ENCODE data around the gene AGAP1. TPM values are rescaled to one million over a fixed set of nuclear protein-coding genes. Genes with fewer than 3 reads are reported as not detected.

The AGAP1 gene
- 18.1 and 18.3 TPM in 2 replicates for total RNA-seq (2014; rRNA removed; shearing (Covaris generic))
- polyA plus RNA-seq (2014; cell fraction: nucleus; rRNA removed): 5.6 and 7.7 TPM in 2 replicates

DNA sequence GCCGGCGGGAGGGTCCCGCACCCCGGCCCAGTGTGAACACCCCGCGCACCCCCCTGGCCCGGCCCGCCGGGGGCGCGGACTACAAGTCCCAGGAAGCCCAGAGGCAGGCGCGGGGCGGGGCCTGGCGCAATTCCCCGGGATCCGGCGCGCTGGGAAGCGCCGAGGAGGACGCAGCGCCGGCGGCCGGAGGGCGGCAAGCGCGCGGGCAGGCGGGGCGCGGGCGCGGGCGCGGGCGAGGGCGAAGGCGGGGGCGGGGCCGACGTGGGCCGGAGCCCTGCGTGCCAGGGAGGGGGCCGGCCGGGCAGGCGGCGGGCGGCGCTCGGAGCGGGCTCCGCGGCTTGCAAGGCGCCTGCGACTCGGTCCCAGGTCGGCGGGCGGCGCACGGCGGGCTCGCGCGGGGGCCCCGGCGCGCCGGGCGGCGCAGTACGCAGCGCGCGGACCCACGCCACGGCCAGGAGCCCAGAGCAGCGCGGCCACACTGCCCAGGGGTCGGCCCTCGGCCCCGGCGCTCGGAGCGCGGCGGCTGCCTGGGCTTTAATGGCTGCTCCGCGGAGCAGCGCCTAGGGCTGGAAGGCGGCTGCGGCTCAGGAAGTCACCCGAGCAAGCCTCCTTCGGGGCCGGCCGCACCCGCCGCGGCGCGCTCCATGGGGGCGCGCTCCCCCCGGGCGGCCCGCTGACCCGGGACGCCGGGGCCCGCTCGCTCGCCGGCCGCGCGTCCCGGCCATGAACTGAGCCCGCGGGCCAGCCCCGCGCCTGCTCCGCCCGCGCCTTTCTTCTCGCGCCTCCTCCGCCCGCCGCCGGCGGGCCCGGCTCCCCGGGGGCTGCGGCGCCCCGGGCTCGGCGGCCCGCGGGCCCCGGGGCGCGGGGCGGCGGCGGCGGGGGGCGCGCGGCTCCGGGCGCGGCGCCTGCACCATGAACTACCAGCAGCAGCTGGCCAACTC is at the start of gene AGAP1:
AGAP1 (plus strand) TSS at position 269 of the 941 bp plus-strand sequence.
- DNase-seq (ENCODE audit: extremely low read depth, low read depth): peak; percentile 87

DNA sequence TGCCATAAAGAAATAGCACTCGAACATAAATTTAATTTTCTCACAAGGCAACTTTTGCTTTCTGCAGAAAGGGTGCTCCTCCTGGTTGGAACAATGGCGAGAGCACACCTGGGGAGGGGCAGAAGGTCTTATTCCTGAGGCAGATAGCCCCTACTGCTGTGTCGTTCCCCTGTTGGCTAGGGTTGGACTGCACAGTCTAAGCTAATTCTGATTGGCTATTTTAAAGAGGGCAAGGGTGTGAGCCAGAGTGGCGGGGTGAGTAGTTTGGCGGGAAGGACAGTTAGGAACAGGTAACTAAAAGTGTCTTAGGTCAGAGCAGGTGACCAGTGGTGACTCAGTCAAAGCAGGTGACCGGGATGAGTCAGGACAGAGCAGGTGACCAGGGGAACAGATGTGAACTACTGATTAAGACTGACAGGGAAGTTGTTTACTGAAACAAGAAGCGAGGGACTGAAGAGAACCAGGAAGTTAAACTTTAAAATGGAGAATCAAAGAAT is 49.7 kb upstream of the AGAP1 start:
- no peak for DNase-seq (ENCODE audit: extremely low read depth, low read depth)

DNA sequence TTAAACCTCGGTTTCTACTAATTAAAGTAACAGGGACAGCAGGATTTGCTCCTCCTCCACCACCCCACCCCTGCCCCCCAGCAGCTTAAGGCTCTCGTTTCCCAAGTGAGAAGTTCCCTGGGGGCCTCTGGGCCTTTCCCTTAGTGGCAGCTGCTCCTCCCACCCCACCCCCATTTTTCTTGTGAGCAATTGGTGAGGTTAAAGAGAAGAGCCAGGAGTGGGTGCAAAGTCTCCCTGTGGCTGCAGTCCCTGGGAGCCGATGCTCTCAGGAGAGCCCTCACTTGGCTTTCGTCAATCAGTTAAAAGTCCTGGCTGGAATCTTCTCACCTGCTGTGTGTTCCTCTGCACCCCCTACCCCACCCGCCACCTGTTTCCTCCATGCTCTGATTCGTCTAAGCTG is 48.7 kb upstream of the AGAP1 start:
- no peak for DNase-seq (ENCODE audit: extremely low read depth, low read depth)

DNA sequence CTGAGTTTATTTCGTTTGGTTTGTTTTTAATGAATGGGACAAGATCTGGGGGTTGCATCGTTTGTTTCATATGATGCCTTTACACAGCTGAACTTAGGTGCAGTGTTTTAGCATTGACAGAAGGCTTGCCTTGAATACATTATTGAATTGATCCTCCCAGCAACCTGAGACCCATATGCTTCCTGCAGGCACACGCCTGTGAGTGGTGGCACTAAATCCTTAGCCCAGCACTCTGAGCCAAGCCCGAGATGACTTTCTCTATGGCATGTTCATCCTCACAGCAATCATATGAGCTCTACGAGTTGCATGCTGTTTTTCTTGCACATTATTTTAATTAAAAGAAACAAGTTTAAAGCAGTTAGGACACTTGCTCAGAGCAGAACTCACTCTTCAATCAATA is 47.8 kb upstream of the AGAP1 start:
- no peak for DNase-seq (ENCODE audit: extremely low read depth, low read depth)

DNA sequence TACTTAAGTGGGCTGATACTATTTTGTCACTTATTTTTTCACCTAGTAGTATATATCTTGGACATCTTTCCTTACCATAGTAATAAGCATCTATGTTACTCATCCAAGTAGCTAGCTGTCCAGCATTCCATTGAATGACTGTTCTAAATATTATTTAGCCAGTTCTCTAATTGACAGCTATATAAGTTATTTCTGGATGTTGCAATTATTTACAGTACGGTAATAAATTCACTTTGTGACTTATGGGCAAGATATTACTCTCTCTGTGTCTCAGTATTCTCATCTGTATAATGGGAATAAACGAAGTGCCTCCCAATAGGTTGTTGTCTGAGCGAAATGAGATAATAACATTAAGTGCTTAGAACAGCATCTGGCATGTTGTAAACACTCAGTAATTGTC is 46.6 kb upstream of the AGAP1 start:
- no peak for DNase-seq (ENCODE audit: extremely low read depth, low read depth)

DNA sequence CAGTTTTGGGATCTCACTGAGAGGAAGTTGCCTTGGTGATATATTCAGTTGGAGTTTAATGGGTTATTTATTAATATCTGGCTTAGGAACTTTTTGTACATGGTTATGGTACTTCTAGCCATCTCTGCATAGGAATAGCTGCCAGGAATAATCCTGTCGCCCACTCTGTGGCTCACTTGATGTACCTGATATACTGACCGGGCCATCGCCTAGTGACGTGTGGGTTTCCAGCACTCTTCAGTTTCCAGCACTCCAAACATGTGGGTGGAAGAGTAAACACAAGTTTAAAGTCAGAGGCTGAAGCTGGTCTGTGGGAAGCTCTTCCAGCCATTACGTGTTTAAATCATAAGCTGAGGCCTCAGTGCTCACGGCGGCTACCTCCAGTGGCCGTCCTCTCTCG is 44.3 kb upstream of the AGAP1 start:
- DNase-seq (ENCODE audit: extremely low read depth, low read depth): no peak

DNA sequence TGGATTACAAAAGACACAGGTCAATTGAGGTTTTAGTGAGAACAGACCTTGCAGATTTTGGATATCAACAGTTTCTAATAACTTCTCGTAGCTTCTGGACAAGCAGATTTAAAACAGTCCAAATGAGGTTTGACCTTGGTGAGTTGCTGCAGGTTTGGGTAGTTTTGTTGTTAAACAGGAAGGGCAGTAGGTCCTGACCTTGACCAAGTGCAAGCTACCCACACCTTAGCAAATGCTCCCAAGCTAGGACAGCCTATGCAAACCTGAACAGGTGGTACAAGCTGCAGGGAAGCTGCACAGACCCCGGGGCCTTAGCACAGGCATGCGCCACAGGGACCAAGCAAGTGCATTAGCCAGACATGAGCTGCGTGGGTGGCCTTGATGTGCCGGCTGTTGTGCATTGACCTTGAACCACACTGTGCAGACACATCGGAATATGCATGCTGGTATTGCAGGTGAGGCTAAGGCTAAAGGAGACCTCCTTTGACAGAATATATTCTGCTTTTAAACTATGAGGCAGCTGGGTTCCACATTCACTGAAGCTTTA is 40.2 kb upstream of the AGAP1 start:
- DNase-seq (ENCODE audit: extremely low read depth, low read depth): no peak

DNA sequence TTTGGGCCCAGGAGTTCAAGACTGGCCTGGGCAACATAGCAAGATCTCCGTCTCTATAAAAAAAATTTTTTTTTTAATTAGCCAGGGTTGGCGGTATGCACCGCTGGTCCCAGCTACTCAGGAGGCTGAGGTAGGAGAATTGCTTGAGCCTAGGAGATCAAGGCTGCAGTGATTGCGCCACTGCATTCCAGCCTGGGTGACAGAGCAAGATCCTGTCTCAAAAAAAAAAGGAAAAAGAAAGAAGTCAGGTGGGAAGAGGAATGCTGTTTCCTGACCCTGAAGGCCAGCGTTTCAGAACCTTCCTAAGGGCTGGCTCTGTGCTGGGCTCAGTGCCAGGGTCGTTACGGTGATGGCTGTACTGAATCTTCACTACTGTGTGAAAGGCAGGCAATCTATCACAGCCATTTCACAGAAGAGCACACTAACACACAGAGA is 35.0 kb upstream of the AGAP1 start:
- peak; percentile 54 for DNase-seq (ENCODE audit: extremely low read depth, low read depth)

DNA sequence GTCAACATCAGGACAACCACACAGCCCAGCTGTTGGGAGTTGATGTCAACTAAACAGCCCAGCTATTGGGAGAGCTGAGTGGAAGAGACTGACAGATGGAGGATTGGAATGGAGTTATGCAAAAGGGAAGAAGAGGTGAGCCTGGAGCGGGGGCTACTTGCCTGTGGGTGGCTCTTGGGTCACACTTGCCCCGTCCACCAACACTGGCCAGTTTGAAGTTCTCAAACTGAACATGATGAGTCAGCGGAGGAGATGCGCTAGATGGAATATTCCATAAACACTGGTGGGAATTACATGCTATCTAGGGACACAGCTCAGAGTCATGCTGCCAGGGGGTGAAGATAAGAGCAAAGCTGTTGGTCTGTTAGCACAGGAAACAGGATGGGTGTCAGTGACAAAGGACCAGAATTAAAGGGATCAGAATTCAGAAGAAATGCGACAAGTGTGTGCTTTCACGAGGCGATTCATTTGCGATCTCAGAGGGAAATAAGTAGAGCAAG is 33.2 kb upstream of the AGAP1 start:
- no peak for DNase-seq (ENCODE audit: extremely low read depth, low read depth)

DNA sequence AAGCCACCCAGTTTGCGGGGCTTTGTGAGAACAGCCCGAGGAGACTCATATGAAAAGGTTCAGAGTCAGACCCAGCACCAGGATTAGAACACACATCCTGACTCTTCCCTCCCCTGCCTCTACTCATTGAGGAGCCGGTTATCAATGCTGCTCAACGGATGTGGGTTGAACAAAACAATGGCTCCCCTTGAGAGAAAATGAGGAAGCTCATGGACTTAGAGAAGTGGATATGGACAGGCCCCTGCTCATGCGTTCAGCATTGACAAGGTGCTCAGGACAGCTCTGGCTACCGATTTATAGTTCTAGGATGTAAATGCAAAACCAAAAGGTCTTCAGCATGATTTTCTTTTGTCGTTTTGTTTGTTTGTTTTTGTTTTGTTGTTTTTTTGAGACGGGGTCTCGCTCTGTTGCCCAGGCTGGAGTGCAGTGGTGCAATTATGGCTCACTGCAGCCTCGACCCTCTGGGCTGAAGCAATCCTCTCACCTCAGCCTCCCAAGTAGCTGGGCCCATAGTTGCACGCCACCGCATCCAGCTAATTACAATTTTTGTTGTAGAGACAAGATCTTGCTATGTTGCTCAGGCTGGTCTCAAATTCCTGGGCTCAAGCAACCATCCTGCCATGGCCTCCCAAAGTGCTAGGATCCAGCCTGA is 32.0 kb upstream of the AGAP1 start:
- no peak for DNase-seq (ENCODE audit: extremely low read depth, low read depth)

DNA sequence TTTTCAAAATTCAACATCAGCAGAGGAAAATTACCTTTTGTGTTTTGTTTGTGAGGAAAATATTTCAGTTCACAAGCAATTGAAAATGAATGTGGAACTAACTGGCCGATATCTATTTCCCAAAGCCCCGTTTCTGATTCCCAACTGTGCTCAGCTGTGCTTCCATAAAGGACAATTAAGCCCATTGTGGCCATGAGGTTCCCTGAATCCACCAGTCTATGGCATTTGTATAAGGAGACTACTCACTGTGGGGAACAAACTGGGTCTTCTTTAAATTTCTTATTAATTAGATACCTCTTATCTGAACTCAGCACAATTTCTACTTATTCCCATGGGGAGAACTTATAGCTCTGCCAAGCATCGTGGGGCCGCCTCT is 31.4 kb upstream of the AGAP1 start:
- no peak for DNase-seq (ENCODE audit: extremely low read depth, low read depth)

DNA sequence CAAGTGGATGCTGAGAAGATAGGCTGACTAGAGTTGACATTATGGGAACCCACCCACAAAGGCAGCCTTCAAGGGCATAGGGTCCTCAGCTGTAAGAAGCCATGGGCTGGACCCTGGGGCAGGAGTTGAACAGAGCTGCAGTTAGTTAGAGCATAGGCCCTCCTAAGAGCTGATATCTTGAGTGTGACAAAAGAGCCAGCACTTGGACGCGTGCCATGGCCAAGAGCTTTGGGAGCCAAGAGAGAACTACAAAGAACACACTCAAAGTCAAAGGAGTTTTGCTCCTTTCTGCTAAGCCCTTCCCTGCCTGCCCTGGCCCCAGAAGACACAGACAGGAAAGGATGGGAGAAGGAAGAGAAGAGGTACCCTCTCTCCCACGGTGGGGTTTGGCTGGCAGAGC is 29.9 kb upstream of the AGAP1 start:
- no peak for DNase-seq (ENCODE audit: extremely low read depth, low read depth)

DNA sequence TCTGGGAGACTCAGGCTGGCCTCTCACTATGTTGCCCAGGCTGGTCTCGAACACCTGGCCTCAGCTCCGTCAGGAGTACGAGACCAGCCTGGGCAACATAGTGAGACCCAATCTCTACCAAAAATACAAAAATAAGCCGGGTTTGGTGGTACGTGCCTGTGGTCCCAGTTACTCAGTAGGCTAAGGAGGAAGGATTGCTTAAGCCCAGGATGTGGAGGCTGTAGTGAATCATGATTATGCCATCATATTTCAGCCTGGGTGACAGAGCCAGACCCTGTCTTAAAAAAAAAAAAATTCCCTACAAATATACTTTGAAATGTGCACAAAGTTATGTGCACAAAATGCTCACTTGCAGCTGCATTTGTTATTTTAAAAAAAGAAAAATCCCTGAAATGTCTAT is 26.3 kb upstream of the AGAP1 start:
- DNase-seq (ENCODE audit: extremely low read depth, low read depth): peak; percentile 42

DNA sequence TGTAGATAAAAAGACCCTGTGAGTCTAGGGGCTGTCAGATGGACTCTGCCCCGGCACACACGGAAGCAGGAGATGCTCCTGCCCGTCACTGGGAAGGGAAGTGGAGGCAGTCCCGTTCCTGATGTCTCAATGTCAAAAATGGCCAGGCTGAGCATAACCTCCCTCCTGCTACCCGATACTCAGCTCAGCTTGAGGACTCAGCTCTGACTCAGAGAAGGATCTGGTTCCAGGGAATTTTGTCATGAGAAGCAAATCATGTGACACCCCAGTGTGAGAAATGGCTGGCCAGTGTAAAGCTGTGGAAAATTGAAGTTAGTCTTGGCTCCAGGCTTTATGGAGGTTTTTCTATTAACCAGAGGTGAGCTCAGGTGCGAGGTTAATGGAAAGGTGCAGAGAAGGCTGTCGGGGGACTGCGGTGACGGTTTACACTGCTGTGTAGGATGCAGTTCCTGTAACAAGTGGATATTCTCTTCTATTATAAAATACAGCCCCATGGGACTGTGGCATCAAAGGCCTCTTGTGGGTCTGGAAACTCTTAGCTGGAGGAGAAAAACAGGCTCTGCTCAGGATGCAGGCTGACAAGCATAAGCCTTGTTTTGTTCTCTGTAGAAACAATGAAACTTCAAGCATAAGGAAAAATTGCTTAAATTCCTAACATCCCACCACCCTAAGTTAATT is 24.7 kb upstream of the AGAP1 start:
- peak; percentile 95 for DNase-seq (ENCODE audit: extremely low read depth, low read depth)

DNA sequence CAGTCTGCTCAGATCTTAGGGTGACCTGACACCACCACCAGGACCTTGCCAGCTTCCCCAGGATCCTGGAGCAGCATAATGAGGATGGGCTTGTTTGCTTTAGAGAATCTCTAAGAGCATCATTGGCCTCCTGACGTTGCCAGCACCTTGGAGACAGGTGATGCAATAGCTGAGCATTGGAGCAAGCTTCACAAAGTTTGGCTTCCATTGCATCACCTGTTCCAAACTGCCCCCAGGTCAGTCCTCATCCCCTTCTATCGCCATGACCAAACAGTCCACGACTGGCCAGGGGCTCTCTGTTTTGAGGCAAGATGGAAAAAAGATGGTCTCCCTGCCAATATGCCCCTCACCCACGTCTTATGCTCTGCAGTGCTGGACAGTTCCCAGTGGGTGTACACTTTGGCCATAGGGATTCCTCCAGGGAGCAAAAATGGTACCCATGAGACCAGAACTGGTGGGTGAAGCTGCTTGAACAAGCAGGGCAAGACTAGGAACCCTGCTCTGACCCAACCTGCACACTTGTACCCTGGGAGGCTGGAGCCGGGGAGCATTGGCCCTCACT is 22.6 kb upstream of the AGAP1 start:
- DNase-seq (ENCODE audit: extremely low read depth, low read depth): no peak

DNA sequence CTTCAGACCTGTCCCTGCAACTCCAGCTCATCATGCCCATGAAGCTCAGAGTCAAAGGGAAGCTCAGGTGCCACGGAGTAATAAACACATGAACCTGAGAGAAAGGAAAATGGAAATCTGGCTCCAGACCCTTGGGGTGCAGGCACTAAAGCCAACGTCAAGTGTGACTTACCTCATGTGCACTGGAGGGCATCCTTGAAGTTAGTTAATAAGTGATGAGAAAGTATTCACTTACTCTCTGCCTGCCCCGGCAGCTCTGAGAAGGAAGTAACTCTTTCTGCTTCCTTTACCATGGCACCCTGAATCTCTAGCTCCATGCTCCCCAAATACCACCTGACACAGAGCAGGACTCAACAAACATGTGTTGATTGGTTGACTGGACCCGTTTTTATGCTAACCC is 21.4 kb upstream of the AGAP1 start:
- no peak for DNase-seq (ENCODE audit: extremely low read depth, low read depth)

DNA sequence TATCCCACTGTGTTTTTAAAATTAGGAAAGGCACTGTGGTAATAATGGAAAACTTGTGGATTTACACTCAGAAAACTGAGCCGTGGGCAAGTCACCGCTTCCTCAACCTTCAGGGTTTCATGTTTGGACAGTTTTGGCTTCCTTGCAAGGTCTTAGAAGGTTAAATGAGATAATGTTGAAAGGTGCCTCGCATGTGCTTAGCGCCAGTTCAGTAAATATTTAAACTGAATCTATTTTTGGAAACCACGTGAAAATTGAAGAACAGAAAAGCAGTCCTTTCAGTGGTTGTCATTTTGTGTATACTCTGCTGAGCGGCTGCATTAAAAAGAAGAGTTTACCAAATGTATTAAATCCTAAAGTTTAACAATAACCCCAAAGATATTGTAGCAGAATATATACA is 15.2 kb upstream of the AGAP1 start:
- DNase-seq (ENCODE audit: extremely low read depth, low read depth): no peak

DNA sequence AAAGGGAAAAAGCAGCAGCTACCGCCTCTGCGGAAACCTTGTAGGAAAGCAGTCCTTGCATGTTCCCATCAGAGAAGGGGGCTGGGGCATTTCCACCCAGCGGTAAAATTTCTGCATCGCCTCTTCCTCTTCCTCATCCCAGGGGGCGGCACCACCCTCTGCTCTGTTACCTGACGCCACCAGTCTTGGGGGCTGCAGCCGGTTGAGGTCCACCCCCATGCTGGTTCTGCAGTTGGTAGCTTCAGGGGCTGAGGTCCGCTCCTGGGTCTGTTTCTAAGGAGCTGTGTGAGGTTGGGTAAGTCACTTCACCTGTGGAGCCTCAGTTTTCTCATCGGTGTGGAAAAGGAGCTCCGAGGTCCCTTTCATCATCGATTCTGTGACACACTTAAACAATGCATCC is 14.2 kb upstream of the AGAP1 start:
- no peak for DNase-seq (ENCODE audit: extremely low read depth, low read depth)

DNA sequence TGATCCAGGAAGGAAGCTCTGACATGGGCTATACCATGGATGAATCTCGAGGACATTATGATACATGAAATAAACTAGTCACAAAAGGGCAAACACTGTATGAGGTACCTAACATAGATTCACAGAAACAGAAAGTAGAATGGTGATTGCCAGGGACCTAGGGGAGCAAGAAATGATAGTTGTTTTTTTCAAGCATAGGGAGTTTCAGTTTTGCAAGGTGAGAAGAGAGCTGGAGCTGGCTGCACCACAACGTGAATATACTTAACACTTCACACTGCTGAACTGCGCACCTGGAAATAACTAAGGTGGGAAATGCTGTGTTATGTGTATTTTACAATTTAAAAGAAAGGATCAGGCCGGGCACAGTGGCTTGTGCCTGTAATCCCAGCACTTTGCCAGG is 13.2 kb upstream of the AGAP1 start:
- DNase-seq (ENCODE audit: extremely low read depth, low read depth): no peak

DNA sequence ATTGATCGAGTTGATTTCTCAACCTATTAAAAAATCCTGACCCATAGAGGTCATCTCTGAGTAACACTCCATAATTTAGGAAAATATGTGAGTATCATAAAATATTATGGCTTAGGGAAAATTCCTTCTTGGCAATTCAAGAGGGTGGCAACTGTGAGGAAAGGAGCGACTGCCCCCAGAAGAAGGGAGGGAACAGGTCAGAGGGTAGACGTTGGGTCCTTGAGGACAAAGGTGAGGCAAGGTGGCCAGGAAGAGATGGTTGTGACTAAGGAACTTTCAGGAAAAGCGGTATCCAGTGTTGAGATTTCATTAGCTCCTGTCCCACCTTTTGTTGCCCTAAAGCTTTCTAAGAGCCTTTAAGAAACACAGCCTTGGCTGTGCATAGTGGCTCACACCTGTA is 10.5 kb upstream of the AGAP1 start:
- no peak for DNase-seq (ENCODE audit: extremely low read depth, low read depth)
